NCI-H1092 (cell line): Measurements from ENCODE around the gene GOLGA5.
"Not testable (repeated sequence)": the region's sequence is repeated elsewhere in the genome, so short reads cannot be mapped to it uniquely, and the experiment has no call there.

Experiments
- DNase-seq: peaks from one replicate; lab custom pipeline; 2025; lab: John Stamatoyannopoulos, UW

GOLGA5 gene

GRCh38 chr14:92832137-92832700 lies 38.1 kb downstream of the GOLGA5 start:
- DNase-seq = no peak

GRCh38 chr14:92841930-92842329 lies 47.8 kb downstream of the GOLGA5 start:
- DNase-seq = no peak

GRCh38 chr14:92844204-92844603 lies 50.1 kb downstream of the GOLGA5 start:
- DNase-seq = no peak

GRCh38 chr14:92846162-92846897 lies 52.2 kb downstream of the GOLGA5 start:
- DNase-seq = no peak

- DNase-seq = no peak
These were observed 53.2 kb downstream of the GOLGA5 start for GRCh38 chr14:92847278-92847677.

- no peak for DNase-seq
These were observed 53.6 kb downstream of the GOLGA5 start for GRCh38 chr14:92847749-92848148.

GRCh38 chr14:92848887-92849286 lies 54.8 kb downstream of the GOLGA5 start:
- DNase-seq = peak; percentile 83

GRCh38 chr14:92850492-92850891 lies 56.4 kb downstream of the GOLGA5 start:
- no peak for DNase-seq

GRCh38 chr14:92853136-92853535 lies 59.0 kb downstream of the GOLGA5 start:
- not testable (repeated sequence) for DNase-seq

- DNase-seq = no peak
These were observed 66.1 kb downstream of the GOLGA5 start for GRCh38 chr14:92860049-92860840.

- DNase-seq = no peak
These were observed 68.0 kb downstream of the GOLGA5 start for GRCh38 chr14:92861856-92862745.

- peak; percentile 52 for DNase-seq
These were observed 69.4 kb downstream of the GOLGA5 start for GRCh38 chr14:92863286-92864080.

- DNase-seq = no peak
These were observed 71.6 kb downstream of the GOLGA5 start for GRCh38 chr14:92865674-92866073.

GRCh38 chr14:92866181-92866752 lies 72.2 kb downstream of the GOLGA5 start:
- DNase-seq = no peak

GRCh38 chr14:92866901-92867865 lies 73.1 kb downstream of the GOLGA5 start:
- DNase-seq = peak; percentile 58

GRCh38 chr14:92874962-92875661 lies 81.0 kb downstream of the GOLGA5 start:
- no peak for DNase-seq

- DNase-seq = no peak
These were observed 83.8 kb downstream of the GOLGA5 start for GRCh38 chr14:92877757-92878431.

GRCh38 chr14:92880351-92880750 lies 86.2 kb downstream of the GOLGA5 start:
- DNase-seq = no peak
